A549 (cell line): Measurements from ENCODE around the gene GREB1. TPM values are rescaled to one million over a fixed set of nuclear protein-coding genes. Genes with fewer than 3 reads are reported as not detected.

Experiments used
- ATAC-seq, 2 experiments: fragments of 200-7000 bp in 1 of 2; fragments of >200 bp in 1 of 2; cut with Nextera tagmentation in 1 of 2; cut with Tn5 transposase in 1 of 2; 3 replicates each; pipeline versions ENCODE4 v1.8.0 to v1.9.1; 2018 to 2020; ENCODE audit warnings: mild to moderate bottlenecking in 1 of 2, moderate library complexity in 1 of 2
- CTCF ChIA-PET: fragments of 300-600 bp; sonication (Branson Sonifier 250); formaldehyde crosslinking; extraction: SDS; loops from one replicate; lab custom pipeline; 2021; ENCODE audit warnings: antibody characterized with exemption, inconsistent platforms; lab: Yijun Ruan, JAX
- POLR2A ChIA-PET: fragments of 350-600 bp; formaldehyde crosslinking; extraction: SDS; loops from one replicate; lab custom pipeline; 2021; ENCODE audit warnings: antibody characterized with exemption, inconsistent platforms; lab: Yijun Ruan, JAX
- DNase-seq, 2 experiments: peaks; one replicate each; pipeline versions ENCODE4 v3.0.0 to v3.0.0-alpha.2; 2011 to 2016; ENCODE audit warnings: low read depth in 1 of 2, low spot score in 1 of 2
- FAIRE-seq: peaks from 2 replicates; lab custom pipeline; 2011; peaks lifted over from hg19 to GRCh38; lab: Jason Lieb, UNC
- H3K27ac ChIP-seq, 2 experiments: fragments of >200 bp; sonication (Bioruptor Twin); formaldehyde crosslinking; 3 replicates each; pipeline ENCODE4 v1.5.1; 2016 to 2017
- H3K4me1 ChIP-seq: fragments of >200 bp; sonication (Bioruptor Twin); formaldehyde crosslinking; 3 replicates; pipeline ENCODE4 v1.6.1; 2016
- H3K4me2 ChIP-seq: fragments of >200 bp; sonication (Bioruptor Twin); formaldehyde crosslinking; 3 replicates; pipeline ENCODE4 v1.6.1; 2016
- H3K4me3 ChIP-seq: fragments of >200 bp; sonication (Bioruptor Twin); formaldehyde crosslinking; 3 replicates; pipeline ENCODE4 v1.5.1; 2016
- H3K9me3 ChIP-seq: fragments of >200 bp; sonication (Bioruptor Twin); formaldehyde crosslinking; 3 replicates; pipeline ENCODE4 v1.6.1; 2016
- ATOH8 ChIP-seq: fragments of 250-450 bp; sonication (Bioruptor Pico); IDR thresholded peaks from 2 replicates; pipeline ENCODE4 v1.5.0; 2020; ENCODE audit warnings: low read depth, mild to moderate bottlenecking, moderate library complexity
- CHD2 ChIP-seq: fragments of 150-350 bp; IDR thresholded peaks from 2 replicates; pipeline ENCODE4 v1.6.1; 2014; ENCODE audit warnings: low read length; ENCODE audit not compliant: partially characterized antibody
- EHMT2 ChIP-seq: fragments of 200-600 bp; sonication (generic); IDR thresholded peaks from 2 replicates; pipeline ENCODE4 v1.6.1; 2016; ENCODE audit warnings: antibody characterized with exemption, low read depth, mild to moderate bottlenecking, moderate library complexity
- FOSB ChIP-seq: fragments of 250-450 bp; sonication (Bioruptor Pico); IDR thresholded peaks from 2 replicates; pipeline ENCODE4 v1.5.0; 2020; ENCODE audit warnings: mild to moderate bottlenecking, moderate library complexity
- FOSL2 ChIP-seq, 2 experiments: fragments of 450-650 bp in 1 of 2; fragments of >200 bp in 1 of 2; sonication (Bioruptor Twin) in 1 of 2; formaldehyde crosslinking; IDR thresholded peaks; 2 replicates each; pipeline versions ENCODE4 v1.5.0 to v1.6.1; 2016 to 2020; ENCODE audit warnings: mild to moderate bottlenecking in 1 of 2, moderate library complexity in 1 of 2
- GATA3 ChIP-seq: IDR thresholded peaks from 2 replicates; pipeline ENCODE4 v1.6.1; 2012; ENCODE audit warnings: borderline replicate concordance
- HMGXB4 ChIP-seq: fragments of 250-450 bp; sonication (Bioruptor Pico); IDR thresholded peaks from 2 replicates; pipeline ENCODE4 v1.5.0; 2021; ENCODE audit warnings: mild to moderate bottlenecking, moderate library complexity, borderline replicate concordance
- HOXA7 ChIP-seq: fragments of 250-450 bp; sonication (Bioruptor Pico); IDR thresholded peaks from 2 replicates; pipeline ENCODE4 v1.5.0; 2020; ENCODE audit warnings: mild to moderate bottlenecking, moderate library complexity
- JUNB ChIP-seq: fragments of >200 bp; sonication (Bioruptor Twin); formaldehyde crosslinking; IDR thresholded peaks from 2 replicates; pipeline ENCODE4 v1.6.1; 2016
- KDM1A ChIP-seq: fragments of 200-600 bp; sonication (generic); IDR thresholded peaks from 2 replicates; pipeline ENCODE4 v1.6.1; 2016; ENCODE audit warnings: low read depth, mild to moderate bottlenecking
- MAX ChIP-seq: IDR thresholded peaks from 2 replicates; pipeline ENCODE4 v1.6.1; 2012
- NFE2L2 ChIP-seq: fragments of 150-350 bp; conservative IDR thresholded peaks from 2 replicates; pipeline ENCODE4 v1.6.1; 2014; ENCODE audit warnings: low read length
- PHF8 ChIP-seq: fragments of 200-600 bp; sonication (generic); IDR thresholded peaks from 2 replicates; pipeline ENCODE4 v1.6.1; 2016; ENCODE audit warnings: low read depth, mild to moderate bottlenecking, antibody characterized with exemption, moderate library complexity, borderline replicate concordance
- RAD21 ChIP-seq, 2 experiments: fragments of >200 bp in 1 of 2; sonication (Bioruptor Twin) in 1 of 2; formaldehyde crosslinking in 1 of 2; IDR thresholded peaks in 1 of 2; conservative IDR thresholded peaks in 1 of 2; 2 replicates in 1 of 2; 3 replicates in 1 of 2; pipeline ENCODE4 v1.6.1; 2012 to 2018; ENCODE audit warnings: inconsistent platforms in 1 of 2
- RARB ChIP-seq: fragments of 250-450 bp; sonication (Bioruptor Pico); IDR thresholded peaks from 2 replicates; pipeline ENCODE4 v1.8.0; 2021; ENCODE audit warnings: mild to moderate bottlenecking, moderate library complexity
- RNF2 ChIP-seq: fragments of 200-600 bp; sonication (generic); IDR thresholded peaks from 2 replicates; pipeline ENCODE4 v1.6.1; 2016; ENCODE audit warnings: low read depth, mild to moderate bottlenecking, antibody characterized with exemption, moderate library complexity, borderline replicate concordance
- SMC3 ChIP-seq: fragments of >200 bp; sonication (Bioruptor Twin); formaldehyde crosslinking; IDR thresholded peaks from 3 replicates; pipeline ENCODE4 v1.6.1; 2018; ENCODE audit warnings: inconsistent platforms
- TFCP2L1 ChIP-seq: fragments of 250-450 bp; sonication (Bioruptor Pico); IDR thresholded peaks from 2 replicates; pipeline ENCODE4 v1.5.0; 2021; ENCODE audit warnings: mild to moderate bottlenecking
- USF2 ChIP-seq: fragments of 450-650 bp; IDR thresholded peaks from 2 replicates; pipeline ENCODE4 v1.6.1; 2014; ENCODE audit warnings: antibody characterized with exemption
- ZSCAN20 ChIP-seq: fragments of 250-450 bp; sonication (Bioruptor Pico); IDR thresholded peaks from 2 replicates; pipeline ENCODE4 v1.8.0; 2022; ENCODE audit warnings: mild to moderate bottlenecking, moderate library complexity
- WGBS: methylation state at CpG from one replicate; pipeline ENCODE4 v1.1.6; 2017; ENCODE audit errors: missing lambda C conversion rate; 5-methylcytosine and 5-hydroxymethylcytosine counted together
- polyA plus RNA-seq, 4 experiments: library from polyadenylated mRNA; depleted of rRNA in 3 of 4; stranded (reverse); fragments of >200 nt; fragmentation: RNase III in 1 of 4; extraction: RNeasy Plus Mini Kit Qiagen cat#74134 plus additional on column Dnase treatment in 1 of 4; gene quantifications; 2 replicates in 3 of 4; 3 replicates in 1 of 4; pipeline ENCODE4 v1.2.3, GENCODE V29; 2011 to 2017

The GREB1 gene
- polyA plus RNA-seq, 2 of the 4 experiments (the other 2 are of a cell fraction) = 1.1 to 1.3 TPM

GRCh38 chr2:11564816-11565567, 31.1 kb downstream of the GREB1 start (continued):
- TF ChIP-seq ATOH8 (no peak), GATA3 (no peak), MAX (no peak), RARB (CRISPR knock-in tag) (no peak), PHF8 (no peak), HMGXB4 (CRISPR knock-in tag) (no peak)
- TF ChIP-seq, all 56 proteins: peak for 0

GRCh38 chr2:11566383-11566782, 32.5 kb downstream of the GREB1 start:
- POLR2A ChIA-PET = no interaction called here
- H3K27ac ChIP-seq = no peak overlapping the region
- 72% methylated on average over 14 of the region's 14 CpGs for WGBS
- no peaks in the 10 kb centered on the region for H3K4me1 ChIP-seq
- FAIRE-seq (no peak), ATAC-seq (no peak)
- no peak for TF ChIP-seq KDM1A
- no peak for TF ChIP-seq MAX
- TF ChIP-seq CHD2 = no peak
- no peak for TF ChIP-seq TFCP2L1 (CRISPR knock-in tag)
- TF ChIP-seq, all 56 proteins: peak for 0
- H3K4me3 ChIP-seq = no peak overlapping the region
- DNase-seq = no peak
- H3K4me2 ChIP-seq = no peak overlapping the region
- CTCF ChIA-PET = interaction anchor here (1.1 to 19.1 kb wide), 4 partner anchors 16 to 734 kb away, joined by 3 to 261 read pairs (median 4); no protein-coding TSS in a partner anchor
- H3K9me3 ChIP-seq = no peaks in the 10 kb centered on the region

- Histone ChIP-seq H3K4me2 (no peak overlapping the region), H3K4me3 (no peak overlapping the region), H3K4me1 (no peaks in the 10 kb centered on the region), H3K9me3 (no peaks in the 10 kb centered on the region), H3K27ac (no peak overlapping the region)
- DNase-seq = no peak
- ChIA-PET CTCF (interaction anchor here (19.1 kb wide), 1 partner anchor 15 kb away, joined by 261 read pairs; no protein-coding TSS in a partner anchor), POLR2A (no interaction called here)
- TF ChIP-seq MAX (no peak), HOXA7 (no peak), NFE2L2 (no peak), RAD21 (conservative IDR thresholded peaks at IDR 0.05 in 1 of 2, IDR thresholded peaks at IDR 0.05 in 1 of 2) (no peak), ZSCAN20 (CRISPR knock-in tag) (no peak), FOSL2 (IDR thresholded peaks at IDR 0.05) (no peak), FOSL2 (CRISPR knock-in tag; IDR thresholded peaks at IDR 0.05) (no peak), JUNB (no peak), RNF2 (no peak), EHMT2 (no peak), USF2 (no peak), KDM1A (no peak), PHF8 (no peak), FOSB (CRISPR knock-in tag) (no peak), SMC3 (no peak), CHD2 (no peak)
- FAIRE-seq = no peak
- no peak for ATAC-seq
- whole genome bisulfite sequencing = 80% methylated on average over 8 of the region's 8 CpGs
Measured at GRCh38 chr2:11567631-11568031, 33.8 kb downstream of the GREB1 start.
